Neural cell (in vitro differentiated cells): Measurements from ENCODE around the gene CSMD2.

Experiments used
- CTCF ChIP-seq: fragments of 450-650 bp; IDR thresholded peaks from 2 replicates; pipeline ENCODE4 v1.5.1; 2014; ENCODE audit warnings: antibody characterized with exemption, mild to moderate bottlenecking, moderate library complexity; ENCODE audit not compliant: poor library complexity, severe bottlenecking
- EP300 ChIP-seq: fragments of 450-650 bp; conservative IDR thresholded peaks from 2 replicates; pipeline ENCODE4 v1.6.1; 2014; ENCODE audit warnings: antibody characterized with exemption, mild to moderate bottlenecking, moderate library complexity; ENCODE audit not compliant: poor library complexity, severe bottlenecking
- EZH2 ChIP-seq: fragments of 200-600, 300-800 bp; shearing (Covaris generic), sonication (generic); IDR thresholded peaks from 2 replicates; pipeline ENCODE4 v1.6.1; 2014; ENCODE audit warnings: antibody characterized with exemption, low read length, borderline replicate concordance, mild to moderate bottlenecking; ENCODE audit not compliant: insufficient read depth, poor library complexity, severe bottlenecking
- POLR2AphosphoS5 ChIP-seq: IDR thresholded peaks from 2 replicates; pipeline ENCODE4 v1.6.1; 2012
- RAD21 ChIP-seq: fragments of 450-650 bp; conservative IDR thresholded peaks from 2 replicates; pipeline ENCODE4 v1.6.1; 2014; ENCODE audit warnings: antibody characterized with exemption, mild to moderate bottlenecking, moderate library complexity
- REST ChIP-seq: IDR thresholded peaks from 2 replicates; pipeline ENCODE4 v1.6.1; 2012; ENCODE audit warnings: borderline replicate concordance
- TAF1 ChIP-seq: IDR thresholded peaks from 2 replicates; pipeline ENCODE4 v1.6.1; 2012; ENCODE audit warnings: low read depth

- TF ChIP-seq CTCF (no peak), EZH2 (no peak), EP300 (no peak), REST (no peak), POLR2AphosphoS5 (no peak), RAD21 (no peak), TAF1 (no peak)
Measured at GRCh38 chr1:33792216-33792615, 372.8 kb downstream of the CSMD2 start.
